NT2/D1 (cell line): ENCODE measurements around the gene PRDX6.
A peak's percentile ranks its signal among the peaks of the same experiment; 100 is the strongest.

Source experiments
- DNase-seq: peaks from one replicate; pipeline ENCODE4 v3.0.0-alpha.2; 2011; ENCODE audit warnings: low read depth, low spot score
- H3K27me3 ChIP-seq: 2 replicates; pipeline ENCODE4 v1.6.0; 2011; ENCODE audit warnings: mild to moderate bottlenecking; ENCODE audit not compliant: insufficient read length, insufficient read depth
- H3K36me3 ChIP-seq: 2 replicates; pipeline ENCODE4 v1.6.1; 2011; ENCODE audit warnings: mild to moderate bottlenecking, low read length, mixed read lengths; ENCODE audit not compliant: insufficient read depth, insufficient read length
- H3K4me1 ChIP-seq: 2 replicates; pipeline ENCODE4 v1.5.1; 2011; ENCODE audit not compliant: insufficient read depth, insufficient read length
- H3K4me3 ChIP-seq: 2 replicates; pipeline ENCODE4 v1.5.1; 2011; ENCODE audit warnings: low read depth; ENCODE audit not compliant: insufficient read length
- H3K9ac ChIP-seq: 2 replicates; pipeline ENCODE4 v1.6.0; 2011; ENCODE audit warnings: low read depth; ENCODE audit not compliant: insufficient read length
- H3K9me3 ChIP-seq: 2 replicates; pipeline ENCODE4 v1.5.1; 2011; ENCODE audit warnings: mild to moderate bottlenecking, low read length; ENCODE audit not compliant: insufficient read depth
- SUZ12 ChIP-seq: IDR thresholded peaks from 2 replicates; pipeline ENCODE4 v1.6.1; 2011; ENCODE audit not compliant: insufficient read length, insufficient read depth; ENCODE audit errors: extremely low read depth
- YY1 ChIP-seq: IDR thresholded peaks from 2 replicates; pipeline ENCODE4 v1.6.1; 2011; ENCODE audit not compliant: insufficient read length, insufficient read depth
- ZNF274 ChIP-seq: IDR thresholded peaks from 2 replicates; pipeline ENCODE4 v1.6.1; 2011; ENCODE audit warnings: mild to moderate bottlenecking, low read depth, low read length

The PRDX6 gene

DNA sequence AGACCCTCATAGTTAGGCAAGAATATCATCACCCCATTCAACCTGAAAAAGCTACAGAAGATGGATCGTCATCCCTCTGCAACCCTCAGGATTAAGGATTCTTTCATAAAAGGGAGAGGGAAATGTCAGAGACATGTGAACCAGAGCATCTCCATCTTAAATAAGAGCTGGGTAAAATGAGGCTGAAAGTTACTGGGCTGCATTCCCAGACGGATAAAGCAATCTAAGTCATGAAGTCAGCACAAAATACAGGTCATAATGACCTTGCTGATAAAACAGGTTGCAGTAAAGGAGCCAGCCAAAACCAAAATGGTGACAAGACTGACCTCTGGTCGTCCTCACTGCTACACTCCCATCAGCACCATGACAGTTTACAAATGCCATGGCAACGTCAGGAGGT lies 22.6 kb downstream of the PRDX6 start:
- Histone ChIP-seq H3K4me1 (no peaks in the 10 kb centered on the region), H3K36me3 (no peaks in the 10 kb centered on the region), H3K9ac (no peak overlapping the region), H3K9me3 (peaks cover 20% of the 10 kb centered on the region; the same call in 1 of the 2 replicates), H3K27me3 (no peaks in the 10 kb centered on the region), H3K4me3 (no peak overlapping the region)
- TF ChIP-seq YY1 (no peak), ZNF274 (no peak), SUZ12 (no peak)
- DNase-seq: no peak

- DNase-seq: no peak
- Histone ChIP-seq H3K9me3 (peaks cover 9% of the 10 kb centered on the region; the same call in 1 of the 2 replicates), H3K4me3 (no peak overlapping the region), H3K27me3 (no peaks in the 10 kb centered on the region), H3K9ac (no peak overlapping the region), H3K4me1 (no peaks in the 10 kb centered on the region), H3K36me3 (no peaks in the 10 kb centered on the region)
- no peak for TF ChIP-seq YY1
- TF ChIP-seq ZNF274: no peak
- no peak for TF ChIP-seq SUZ12
Observed at GRCh38 chr1:173502104-173502503, 25.0 kb downstream of the PRDX6 start.

- Histone ChIP-seq H3K36me3 (no peaks in the 10 kb centered on the region), H3K4me3 (no peak overlapping the region), H3K9me3 (no peaks in the 10 kb centered on the region), H3K4me1 (peaks cover 7% of the 10 kb centered on the region), H3K9ac (no peak overlapping the region), H3K27me3 (no peaks in the 10 kb centered on the region)
- TF ChIP-seq SUZ12: no peak
- no peak for TF ChIP-seq YY1
- TF ChIP-seq ZNF274: no peak
- no peak for DNase-seq
Observed at GRCh38 chr1:173503391-173503790, 26.3 kb downstream of the PRDX6 start.

DNA sequence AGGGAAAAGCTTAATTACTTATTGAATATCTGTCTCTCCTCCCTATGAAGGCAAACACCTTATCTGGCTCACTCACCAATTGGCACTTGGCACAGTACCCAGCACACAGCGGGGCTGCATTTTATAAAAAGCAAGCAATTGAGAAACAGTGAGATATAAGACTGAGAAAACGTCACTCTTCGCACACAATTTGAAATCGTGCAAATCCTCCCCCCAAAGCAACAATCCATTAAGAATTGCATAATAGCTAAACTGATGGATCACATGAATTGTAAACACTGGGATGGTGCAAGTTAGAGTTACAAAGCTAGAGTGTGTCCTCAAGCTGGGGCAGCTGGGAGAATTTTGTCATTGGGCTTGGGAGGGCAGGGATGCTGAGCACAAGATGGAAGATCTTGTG lies 27.1 kb downstream of the PRDX6 start:
- Histone ChIP-seq H3K9ac (no peak overlapping the region), H3K36me3 (no peaks in the 10 kb centered on the region), H3K27me3 (no peaks in the 10 kb centered on the region), H3K4me1 (peaks cover 7% of the 10 kb centered on the region), H3K9me3 (no peaks in the 10 kb centered on the region), H3K4me3 (no peak overlapping the region)
- TF ChIP-seq SUZ12 (no peak), ZNF274 (no peak), YY1 (no peak)
- no peak for DNase-seq

DNA sequence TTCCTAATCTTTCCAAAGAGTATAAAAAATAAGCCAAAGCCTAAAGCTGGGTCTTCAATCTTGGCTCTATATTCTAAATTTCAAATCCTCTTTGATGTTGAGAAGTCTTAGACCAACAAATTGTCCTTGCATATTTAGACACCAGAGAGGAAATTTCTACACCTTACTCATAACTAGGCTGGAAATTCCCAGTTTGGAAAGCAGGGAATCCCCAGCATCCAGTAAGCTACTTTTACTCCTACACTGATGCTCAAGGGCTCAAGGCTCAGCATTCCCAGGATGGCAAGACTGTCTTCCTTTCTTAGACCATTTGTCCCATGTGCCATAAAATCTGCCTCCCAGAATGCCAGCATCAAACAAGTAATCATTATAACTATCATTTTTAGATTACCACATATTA lies 28.3 kb downstream of the PRDX6 start:
- DNase-seq: no peak
- no peaks in the 10 kb centered on the region for H3K27me3 ChIP-seq
- peaks cover 7% of the 10 kb centered on the region for H3K4me1 ChIP-seq
- H3K9ac ChIP-seq: no peak overlapping the region
- no peaks in the 10 kb centered on the region for H3K36me3 ChIP-seq
- TF ChIP-seq ZNF274: no peak
- TF ChIP-seq SUZ12: no peak
- no peak for TF ChIP-seq YY1
- H3K4me3 ChIP-seq: no peak overlapping the region
- no peaks in the 10 kb centered on the region for H3K9me3 ChIP-seq

GRCh38 chr1:173506437-173506836 lies 29.3 kb downstream of the PRDX6 start:
- TF ChIP-seq YY1: no peak
- no peak for TF ChIP-seq SUZ12
- TF ChIP-seq ZNF274: no peak
- Histone ChIP-seq H3K36me3 (no peaks in the 10 kb centered on the region), H3K4me3 (no peak overlapping the region), H3K9me3 (no peaks in the 10 kb centered on the region), H3K9ac (no peak overlapping the region), H3K27me3 (no peaks in the 10 kb centered on the region), H3K4me1 (peaks cover 7% of the 10 kb centered on the region)
- DNase-seq: no peak

GRCh38 chr1:173507205-173507846 lies 30.2 kb downstream of the PRDX6 start:
- TF ChIP-seq SUZ12 (no peak), ZNF274 (no peak), YY1 (no peak)
- H3K9ac ChIP-seq: peak overlapping the region; percentile 27
- peak; percentile 77 for DNase-seq

DNA sequence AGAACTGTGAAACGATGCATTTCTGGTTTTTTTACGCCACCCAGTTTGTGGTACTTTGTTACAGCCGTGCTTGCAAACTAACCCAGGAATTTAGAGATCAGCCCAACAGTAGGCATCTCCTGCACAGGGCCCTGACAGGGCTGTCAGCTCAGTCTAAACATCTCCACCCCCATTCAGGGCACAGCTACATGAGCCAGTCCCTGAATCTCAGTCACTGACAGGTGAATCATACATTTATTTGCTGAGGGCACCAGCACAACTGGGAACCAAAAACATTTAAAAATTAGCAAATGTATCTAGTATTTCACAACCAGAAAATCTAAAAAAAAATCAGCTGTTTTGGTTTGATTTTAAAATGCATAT lies 30.7 kb downstream of the PRDX6 start:
- peak overlapping the region; percentile 27 for H3K9ac ChIP-seq
- DNase-seq: no peak

More at GRCh38 chr1:173507205-173507846, 30.2 kb downstream of the PRDX6 start:
- Histone ChIP-seq H3K36me3 (no peaks in the 10 kb centered on the region), H3K9me3 (no peaks in the 10 kb centered on the region), H3K27me3 (no peaks in the 10 kb centered on the region), H3K4me1 (peaks cover 7% of the 10 kb centered on the region), H3K4me3 (no peak overlapping the region)

More for the DNA sequence above, 30.7 kb downstream of the PRDX6 start:
- peaks cover 7% of the 10 kb centered on the region for H3K4me1 ChIP-seq
- no peak overlapping the region for H3K4me3 ChIP-seq
- no peaks in the 10 kb centered on the region for H3K9me3 ChIP-seq
- H3K36me3 ChIP-seq: no peaks in the 10 kb centered on the region
- H3K27me3 ChIP-seq: no peaks in the 10 kb centered on the region
- TF ChIP-seq YY1 (no peak), ZNF274 (no peak), SUZ12 (no peak)
